HG03196 (cell line): ENCODE data around the gene ST3GAL6.

Source experiments
- ATAC-seq: cut with Tn5 transposase; IDR thresholded peaks from one replicate; pipeline ENCODE4 v1.9.1; 2021; ENCODE audit not compliant: unreplicated experiment

Gene ST3GAL6

DNA sequence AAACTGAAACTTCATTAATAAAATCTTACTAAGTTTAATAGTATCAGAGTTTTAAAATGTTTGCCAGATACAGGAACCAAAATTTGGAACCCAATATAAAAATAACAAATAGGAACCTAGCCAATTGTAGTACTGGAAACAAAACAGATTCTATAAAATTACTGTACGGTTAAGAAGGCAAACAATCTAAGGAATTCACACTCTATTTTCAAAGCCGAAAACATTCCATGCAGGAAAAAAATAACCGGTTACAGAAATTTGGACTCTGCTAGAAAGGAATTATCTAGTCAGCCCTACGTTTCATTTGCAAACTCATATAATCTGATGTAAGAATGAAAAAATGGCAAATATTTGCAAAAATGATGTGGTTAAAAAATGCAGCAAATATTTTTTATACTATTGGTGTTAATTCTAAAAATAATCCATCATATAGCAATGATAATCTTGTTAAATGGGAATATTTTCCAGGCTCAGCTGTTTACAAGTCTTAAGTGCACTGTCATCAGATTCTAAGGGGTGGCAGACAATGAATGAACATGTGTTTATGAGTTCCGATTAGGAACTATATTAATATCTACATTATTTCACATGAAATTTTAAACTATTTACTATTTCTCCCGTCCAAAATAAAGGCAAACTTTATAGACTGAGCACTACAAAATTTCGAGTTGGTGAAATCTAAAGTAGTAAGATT lies 80.3 kb downstream of the ST3GAL6 start:
- ATAC-seq, result no peak
